ENCODE data around the gene ASCC2. TPM values are rescaled to one million over a fixed set of nuclear protein-coding genes. Genes with fewer than 3 reads are reported as not detected.

The ASCC2 gene
- polyA plus RNA-seq, 1 experiment: 62.6 TPM

- H3K36me3 ChIP-seq (ENCODE audit: control insufficient read depth, insufficient read depth, low read length): no peaks in the 10 kb centered on the region
- DNase-seq (ENCODE audit: low read depth): no peak
- peaks cover 4% of the 10 kb centered on the region for H3K27me3 ChIP-seq (ENCODE audit: control insufficient read depth, insufficient read depth, low read length)
- no peak overlapping the region for H3K4me3 ChIP-seq (ENCODE audit: low read depth, low read length)
- no peak for TF ChIP-seq CTCF (IDR thresholded peaks at IDR 0.05; ENCODE audit: insufficient read depth, low read depth, low read length)
- POLR2A ChIA-PET: no interaction called here
- CTCF ChIA-PET: interaction anchor here (0.8 to 1.3 kb wide), 2 partner anchors 37 to 131 kb away, joined by 3 to 4 read pairs; partner anchors contain the start of gene ASCC2
These were observed 35.9 kb upstream of the ASCC2 start for GRCh38 chr22:29873943-29874342.

DNA sequence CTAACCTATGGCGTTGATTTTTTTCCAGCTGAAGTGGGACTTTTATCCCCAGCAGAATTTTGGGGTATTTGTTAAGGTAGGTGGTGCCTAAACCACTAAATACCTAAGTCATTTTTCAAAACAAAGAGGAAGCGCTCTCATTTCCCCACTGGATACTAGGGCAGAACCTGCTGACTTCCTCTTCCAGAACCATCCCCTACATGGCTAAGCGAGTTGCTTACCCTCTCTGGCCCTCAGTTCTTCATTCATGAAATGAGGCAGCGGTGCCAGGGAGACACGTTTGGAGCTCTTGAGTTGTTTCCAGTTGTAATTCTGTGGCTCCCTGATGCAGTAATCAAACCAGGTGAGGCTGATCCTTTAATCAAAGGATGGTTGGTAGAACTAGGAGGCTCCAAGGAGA, 34.9 kb upstream of the ASCC2 start:
- DNase-seq (ENCODE audit: low read depth): no peak
- no peak for TF ChIP-seq CTCF (IDR thresholded peaks at IDR 0.05; ENCODE audit: insufficient read depth, low read depth, low read length)
- Histone ChIP-seq H3K4me3 (ENCODE audit: low read depth, low read length) (no peak overlapping the region), H3K27me3 (ENCODE audit: control insufficient read depth, insufficient read depth, low read length) (peaks cover 4% of the 10 kb centered on the region), H3K36me3 (ENCODE audit: control insufficient read depth, insufficient read depth, low read length) (no peaks in the 10 kb centered on the region)
- ChIA-PET POLR2A (no interaction called here), CTCF (interaction anchor here (0.8 kb wide), 1 partner anchor 132 kb away, joined by 3 read pairs; no protein-coding TSS in a partner anchor)

GRCh38 chr22:29872144-29872893, 34.2 kb upstream of the ASCC2 start:
- DNase-seq (ENCODE audit: low read depth): no peak
- Histone ChIP-seq H3K27me3 (ENCODE audit: control insufficient read depth, insufficient read depth, low read length) (peaks cover 4% of the 10 kb centered on the region), H3K36me3 (ENCODE audit: control insufficient read depth, insufficient read depth, low read length) (no peaks in the 10 kb centered on the region), H3K4me3 (ENCODE audit: low read depth, low read length) (no peak overlapping the region)
- no peak for TF ChIP-seq CTCF (IDR thresholded peaks at IDR 0.05; ENCODE audit: insufficient read depth, low read depth, low read length)
- ChIA-PET CTCF (no interaction called here), POLR2A (no interaction called here)

- Histone ChIP-seq H3K4me3 (ENCODE audit: low read depth, low read length) (no peak overlapping the region), H3K27me3 (ENCODE audit: control insufficient read depth, insufficient read depth, low read length) (peaks cover 4% of the 10 kb centered on the region), H3K36me3 (ENCODE audit: control insufficient read depth, insufficient read depth, low read length) (no peaks in the 10 kb centered on the region)
- ChIA-PET CTCF (interaction anchor here (1.6 kb wide), 1 partner anchor 10 kb away, joined by 5 read pairs; no protein-coding TSS in a partner anchor), POLR2A (no interaction called here)
- no peak for DNase-seq (ENCODE audit: low read depth)
- no peak for TF ChIP-seq CTCF (IDR thresholded peaks at IDR 0.05; ENCODE audit: insufficient read depth, low read depth, low read length)
These were observed 33.6 kb upstream of the ASCC2 start for GRCh38 chr22:29871684-29872083.

DNA sequence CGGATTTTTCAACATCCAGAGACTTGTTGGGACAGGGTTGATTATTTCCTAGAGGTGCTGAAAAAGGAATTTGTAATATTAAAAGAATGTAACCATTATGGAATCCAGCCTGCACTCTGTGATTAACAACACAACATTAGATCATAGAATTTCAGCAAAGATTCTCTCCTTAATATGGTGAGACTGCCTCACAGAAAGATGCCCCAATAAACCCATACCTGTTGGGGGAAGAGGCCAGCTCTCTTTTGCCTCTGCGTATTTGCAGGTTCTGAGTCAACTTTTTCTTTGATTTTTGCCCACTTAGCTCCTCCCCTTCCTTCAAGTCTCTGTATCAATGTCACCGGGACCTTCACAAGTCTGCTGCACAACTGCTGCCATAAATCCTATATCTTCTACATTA, 32.5 kb upstream of the ASCC2 start:
- Histone ChIP-seq H3K4me3 (ENCODE audit: low read depth, low read length) (no peak overlapping the region), H3K36me3 (ENCODE audit: control insufficient read depth, insufficient read depth, low read length) (no peaks in the 10 kb centered on the region), H3K27me3 (ENCODE audit: control insufficient read depth, insufficient read depth, low read length) (peaks cover 4% of the 10 kb centered on the region)
- DNase-seq (ENCODE audit: low read depth): no peak
- CTCF ChIA-PET: interaction anchor here (1.6 kb wide), 1 partner anchor 11 kb away, joined by 5 read pairs; no protein-coding TSS in a partner anchor
- POLR2A ChIA-PET: no interaction called here
- TF ChIP-seq CTCF (IDR thresholded peaks at IDR 0.05; ENCODE audit: insufficient read depth, low read depth, low read length): no peak
